Measurements from ENCODE around the gene ACTRT3.
"Not testable (repeated sequence)": the region's sequence is repeated elsewhere in the genome, so short reads cannot be mapped to it uniquely, and the experiment has no call there.

ACTRT3 gene

GRCh38 chr3:169772305-169772896 is 3.0 kb upstream of the ACTRT3 start:
- peak; percentile 65 for DNase-seq

- DNase-seq = peak; percentile 88
Measured at GRCh38 chr3:169771497-169772304, 2.3 kb upstream of the ACTRT3 start.

- DNase-seq = peak; percentile 98
Measured at GRCh38 chr3:169764882-169765612, 4.3 kb downstream of the ACTRT3 start, which contains the start of gene TERC. Gene TERC, minus strand, starts transcription at chr3:169765060.

GRCh38 chr3:169764312-169764881 is 5.0 kb downstream of the ACTRT3 start:
- peak; percentile 64 for DNase-seq

GRCh38 chr3:169760479-169760878 is 8.9 kb downstream of the ACTRT3 start:
- no peak for DNase-seq

- peak; percentile 72 for DNase-seq
Measured at GRCh38 chr3:169759256-169759655, 10.1 kb downstream of the ACTRT3 start.

GRCh38 chr3:169758359-169758994 is 10.9 kb downstream of the ACTRT3 start:
- DNase-seq = no peak

GRCh38 chr3:169755488-169755887 is 13.9 kb downstream of the ACTRT3 start:
- DNase-seq = no peak

GRCh38 chr3:169754711-169755110 is 14.7 kb downstream of the ACTRT3 start:
- no peak for DNase-seq

GRCh38 chr3:169751875-169752274 is 17.5 kb downstream of the ACTRT3 start:
- DNase-seq = no peak

GRCh38 chr3:169750665-169751064 is 18.7 kb downstream of the ACTRT3 start:
- DNase-seq = no peak

GRCh38 chr3:169748670-169749069 is 20.7 kb downstream of the ACTRT3 start:
- DNase-seq = peak; percentile 35

- DNase-seq = no peak
Measured at GRCh38 chr3:169746924-169747323, 22.4 kb downstream of the ACTRT3 start.

- no peak for DNase-seq
Measured at GRCh38 chr3:169744366-169745054, 24.9 kb downstream of the ACTRT3 start.

GRCh38 chr3:169739067-169739466 is 30.3 kb downstream of the ACTRT3 start:
- no peak for DNase-seq

GRCh38 chr3:169731857-169732256 is 37.5 kb downstream of the ACTRT3 start:
- not testable (repeated sequence) for DNase-seq

GRCh38 chr3:169722724-169723123 is 46.6 kb downstream of the ACTRT3 start:
- no peak for DNase-seq

- DNase-seq = not testable (repeated sequence)
Measured at GRCh38 chr3:169718415-169718814, 50.9 kb downstream of the ACTRT3 start.
